Activated CD4-positive, alpha-beta T cell treated with anti-CD3 and anti-CD28 coated beads, Interleukin-2, amount 10 ng/mL, durations not matched to agents 24 days and 14 days (primary cell): ENCODE measurements around the gene PTPRC. TPM values are rescaled to one million over a fixed set of nuclear protein-coding genes. Genes with fewer than 3 reads are reported as not detected.

Experiments used
- DNase-seq: peaks from one replicate; pipeline ENCODE4 v3.0.0; 2022
- H3K27ac Mint-ChIP-seq: one replicate; pipeline ENCODE4 v1.8.0; 2022; ENCODE audit warnings: mild to moderate bottlenecking, mixed read lengths
- H3K27me3 Mint-ChIP-seq: one replicate; pipeline ENCODE4 v1.8.0; 2022; ENCODE audit warnings: mixed read lengths
- H3K36me3 Mint-ChIP-seq: one replicate; pipeline ENCODE4 v1.8.0; 2022; ENCODE audit warnings: low read depth, mild to moderate bottlenecking, mixed read lengths
- H3K4me1 Mint-ChIP-seq: one replicate; pipeline ENCODE4 v1.8.0; 2021; ENCODE audit warnings: mixed read lengths
- H3K4me3 Mint-ChIP-seq: one replicate; pipeline ENCODE4 v1.8.0; 2022; ENCODE audit warnings: mild to moderate bottlenecking, moderate library complexity, mixed read lengths
- H3K9me3 Mint-ChIP-seq: one replicate; pipeline ENCODE4 v1.8.0; 2021; ENCODE audit warnings: mixed read lengths
- intact Hi-C: fragments of 100-400 bp; cut with micrococcal nuclease; formaldehyde crosslinking; loops from one replicate; pipeline ENCODE4 v1.15.1; 2023
- total RNA-seq: library from RNA; stranded (reverse); gene quantifications from 2 replicates; pipeline ENCODE4 v1.2.3, GENCODE V29; 2022

The PTPRC gene
- total RNA-seq, 1 donor from 2014 or later: 438 TPM

- Mint-ChIP-seq H3K27me3 (no peaks in the 10 kb centered on the region), H3K9me3 (no peaks in the 10 kb centered on the region), H3K27ac (peak overlapping the region; percentile 93), H3K36me3 (peaks cover 47% of the 10 kb centered on the region), H3K4me3 (peak overlapping the region; percentile 84), H3K4me1 (peaks cover 73% of the 10 kb centered on the region)
- DNase-seq: peak; percentile 86
- intact Hi-C loops: no loop called here
These were observed 39.5 kb downstream of the PTPRC start for GRCh38 chr1:198678301-198678836.

- intact Hi-C loops: no loop called here
These were observed 40.1 kb downstream of the PTPRC start for GRCh38 chr1:198678901-198679329.

GRCh38 chr1:198679535-198680173 lies 40.8 kb downstream of the PTPRC start:
- no peaks in the 10 kb centered on the region for H3K9me3 Mint-ChIP-seq
- intact Hi-C loops: loop anchor here (2.0 to 10.0 kb wide), 3 partner anchors 325 to 523 kb away; partner anchors contain the start of gene NEK7
- no peaks in the 10 kb centered on the region for H3K27me3 Mint-ChIP-seq
- peaks cover 48% of the 10 kb centered on the region for H3K36me3 Mint-ChIP-seq
- peak overlapping the region; percentile 92 for H3K27ac Mint-ChIP-seq
- DNase-seq: peak; percentile 74
- H3K4me1 Mint-ChIP-seq: peaks cover 75% of the 10 kb centered on the region
- peak overlapping the region; percentile 84 for H3K4me3 Mint-ChIP-seq

More at GRCh38 chr1:198678901-198679329, 40.1 kb downstream of the PTPRC start:
- peaks cover 48% of the 10 kb centered on the region for H3K36me3 Mint-ChIP-seq
- no peaks in the 10 kb centered on the region for H3K27me3 Mint-ChIP-seq
- peak; percentile 83 for DNase-seq
- peak overlapping the region; percentile 84 for H3K4me3 Mint-ChIP-seq
- no peaks in the 10 kb centered on the region for H3K9me3 Mint-ChIP-seq
- peak overlapping the region; percentile 93 for H3K27ac Mint-ChIP-seq
- peaks cover 75% of the 10 kb centered on the region for H3K4me1 Mint-ChIP-seq

GRCh38 chr1:198680174-198680875 lies 41.5 kb downstream of the PTPRC start:
- peak; percentile 72 for DNase-seq
- peak overlapping the region; percentile 92 for H3K27ac Mint-ChIP-seq
- H3K36me3 Mint-ChIP-seq: peaks cover 46% of the 10 kb centered on the region
- H3K9me3 Mint-ChIP-seq: no peaks in the 10 kb centered on the region
- H3K4me1 Mint-ChIP-seq: peaks cover 73% of the 10 kb centered on the region
- no peaks in the 10 kb centered on the region for H3K27me3 Mint-ChIP-seq
- intact Hi-C loops: loop anchor here (2.0 to 10.0 kb wide), 3 partner anchors 326 to 524 kb away; partner anchors contain the start of gene NEK7
- H3K4me3 Mint-ChIP-seq: peak overlapping the region; percentile 84

GRCh38 chr1:198681252-198681651 lies 42.4 kb downstream of the PTPRC start:
- Mint-ChIP-seq H3K9me3 (no peaks in the 10 kb centered on the region), H3K27ac (peak overlapping the region; percentile 91), H3K4me1 (peaks cover 70% of the 10 kb centered on the region), H3K4me3 (peak overlapping the region; percentile 70), H3K27me3 (no peaks in the 10 kb centered on the region), H3K36me3 (peaks cover 41% of the 10 kb centered on the region)
- intact Hi-C loops: loop anchor here (1.0 to 10.0 kb wide), 6 partner anchors 12 to 524 kb away; partner anchors contain the start of gene NEK7
- DNase-seq: peak; percentile 73

GRCh38 chr1:198681831-198682759 lies 43.3 kb downstream of the PTPRC start:
- peaks cover 41% of the 10 kb centered on the region for H3K36me3 Mint-ChIP-seq
- peak overlapping the region; percentile 91 for H3K27ac Mint-ChIP-seq

GRCh38 chr1:198682850-198683249 lies 44.0 kb downstream of the PTPRC start:
- peak overlapping the region; percentile 75 for H3K4me3 Mint-ChIP-seq
- DNase-seq: no peak
- no peaks in the 10 kb centered on the region for H3K27me3 Mint-ChIP-seq
- H3K36me3 Mint-ChIP-seq: peaks cover 41% of the 10 kb centered on the region
- peaks cover 70% of the 10 kb centered on the region for H3K4me1 Mint-ChIP-seq
- intact Hi-C loops: loop anchor here (1.0 to 10.0 kb wide), 7 partner anchors 42 to 907 kb away; no protein-coding TSS in a partner anchor
- no peaks in the 10 kb centered on the region for H3K9me3 Mint-ChIP-seq
- H3K27ac Mint-ChIP-seq: peak overlapping the region; percentile 91

More at GRCh38 chr1:198681831-198682759, 43.3 kb downstream of the PTPRC start:
- Mint-ChIP-seq H3K9me3 (no peaks in the 10 kb centered on the region), H3K27me3 (no peaks in the 10 kb centered on the region), H3K4me3 (peak overlapping the region; percentile 75), H3K4me1 (peaks cover 71% of the 10 kb centered on the region)
- intact Hi-C loops: loop anchor here (1.0 to 10.0 kb wide), 11 partner anchors 13 to 906 kb away; partner anchors contain the start of gene NEK7
- DNase-seq: peak; percentile 95

- intact Hi-C loops: loop anchor here (2.0 to 10.0 kb wide), 3 partner anchors 71 to 426 kb away; no protein-coding TSS in a partner anchor
- no peak for DNase-seq
- Mint-ChIP-seq H3K4me3 (peak overlapping the region; percentile 75), H3K27me3 (no peaks in the 10 kb centered on the region), H3K36me3 (peaks cover 37% of the 10 kb centered on the region), H3K9me3 (no peaks in the 10 kb centered on the region), H3K27ac (peak overlapping the region; percentile 91), H3K4me1 (peaks cover 68% of the 10 kb centered on the region)
These were observed 44.6 kb downstream of the PTPRC start for GRCh38 chr1:198683449-198683848.

GRCh38 chr1:198686069-198686728 lies 47.4 kb downstream of the PTPRC start:
- Mint-ChIP-seq H3K4me3 (peak overlapping the region; percentile 75), H3K9me3 (no peaks in the 10 kb centered on the region), H3K27me3 (no peaks in the 10 kb centered on the region), H3K36me3 (peaks cover 34% of the 10 kb centered on the region), H3K27ac (peak overlapping the region; percentile 82), H3K4me1 (peaks cover 72% of the 10 kb centered on the region)
- DNase-seq: no peak
- intact Hi-C loops: loop anchor here (1.0 to 10.0 kb wide), 2 partner anchors 221 to 331 kb away; no protein-coding TSS in a partner anchor

GRCh38 chr1:198687429-198687828 lies 48.6 kb downstream of the PTPRC start:
- Mint-ChIP-seq H3K4me3 (peak overlapping the region; percentile 42), H3K27ac (no peak overlapping the region), H3K9me3 (no peaks in the 10 kb centered on the region), H3K27me3 (no peaks in the 10 kb centered on the region), H3K36me3 (peaks cover 38% of the 10 kb centered on the region), H3K4me1 (peaks cover 73% of the 10 kb centered on the region)
- no peak for DNase-seq
- intact Hi-C loops: loop anchor here (10.0 kb wide), 1 partner anchor 333 kb away; no protein-coding TSS in a partner anchor

- no peaks in the 10 kb centered on the region for H3K27me3 Mint-ChIP-seq
- peaks cover 60% of the 10 kb centered on the region for H3K4me1 Mint-ChIP-seq
- intact Hi-C loops: loop anchor here (10.0 kb wide), 1 partner anchor 606 kb away; no protein-coding TSS in a partner anchor
- H3K27ac Mint-ChIP-seq: peak overlapping the region; percentile 43
- H3K36me3 Mint-ChIP-seq: peaks cover 46% of the 10 kb centered on the region
- H3K9me3 Mint-ChIP-seq: no peaks in the 10 kb centered on the region
- peak overlapping the region; percentile 9 for H3K4me3 Mint-ChIP-seq
- DNase-seq: no peak
These were observed 52.2 kb downstream of the PTPRC start for GRCh38 chr1:198691063-198691462.

GRCh38 chr1:198693321-198693720 lies 54.5 kb downstream of the PTPRC start:
- intact Hi-C loops: loop anchor here (10.0 kb wide), 1 partner anchor 609 kb away; no protein-coding TSS in a partner anchor
- no peaks in the 10 kb centered on the region for H3K27me3 Mint-ChIP-seq
- no peak for DNase-seq
- H3K9me3 Mint-ChIP-seq: no peaks in the 10 kb centered on the region
- peak overlapping the region; percentile 31 for H3K4me3 Mint-ChIP-seq
- H3K4me1 Mint-ChIP-seq: peaks cover 64% of the 10 kb centered on the region
- peak overlapping the region; percentile 76 for H3K27ac Mint-ChIP-seq
- peaks cover 59% of the 10 kb centered on the region for H3K36me3 Mint-ChIP-seq
